ENCODE data around the gene PHF5A. TPM values are rescaled to one million over a fixed set of nuclear protein-coding genes. Genes with fewer than 3 reads are reported as not detected.
A peak's percentile ranks its signal among the peaks of the same experiment; 100 is the strongest.

PHF5A gene
- total RNA-seq, 1 donor from 2014 or later: 54.6 TPM

DNA sequence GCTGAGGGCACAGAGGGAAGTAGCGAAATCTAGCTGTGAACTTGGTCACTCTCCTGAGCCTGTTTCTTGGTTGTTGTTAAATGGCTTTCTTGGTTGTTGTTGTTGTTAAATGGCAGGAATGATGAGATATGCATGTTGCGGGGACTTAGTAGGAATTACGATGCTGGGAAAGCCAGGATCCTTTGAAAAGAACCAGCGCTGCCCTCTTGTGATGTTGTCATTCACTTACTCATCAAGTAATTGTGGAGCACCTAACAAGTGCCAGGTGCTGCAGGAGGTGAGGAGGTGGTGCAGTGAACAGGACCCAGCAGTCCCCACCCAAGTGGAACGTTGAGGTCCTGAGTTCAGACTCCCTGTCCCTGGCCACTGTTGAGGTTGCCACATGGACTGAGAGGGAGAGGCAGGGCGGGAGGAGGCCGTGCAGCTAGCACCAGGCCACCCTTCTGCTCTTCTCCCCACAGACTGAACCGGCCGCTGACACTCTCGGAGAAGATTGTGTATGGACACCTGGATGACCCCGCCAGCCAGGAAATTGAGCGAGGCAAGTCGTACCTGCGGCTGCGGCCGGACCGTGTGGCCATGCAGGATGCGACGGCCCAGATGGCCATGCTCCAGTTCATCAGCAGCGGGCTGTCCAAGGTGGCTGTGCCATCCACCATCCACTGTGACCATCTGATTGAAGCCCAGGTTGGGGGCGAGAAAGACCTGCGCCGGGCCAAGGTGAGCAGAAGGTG is 39.0 kb upstream of the PHF5A start:
- H3K9me3 Mint-ChIP-seq (ENCODE audit: unreplicated experiment): no peaks in the 10 kb centered on the region
- H3K27ac Mint-ChIP-seq (ENCODE audit: unreplicated experiment): no peak overlapping the region
- TF ChIP-seq, protein P1, sequence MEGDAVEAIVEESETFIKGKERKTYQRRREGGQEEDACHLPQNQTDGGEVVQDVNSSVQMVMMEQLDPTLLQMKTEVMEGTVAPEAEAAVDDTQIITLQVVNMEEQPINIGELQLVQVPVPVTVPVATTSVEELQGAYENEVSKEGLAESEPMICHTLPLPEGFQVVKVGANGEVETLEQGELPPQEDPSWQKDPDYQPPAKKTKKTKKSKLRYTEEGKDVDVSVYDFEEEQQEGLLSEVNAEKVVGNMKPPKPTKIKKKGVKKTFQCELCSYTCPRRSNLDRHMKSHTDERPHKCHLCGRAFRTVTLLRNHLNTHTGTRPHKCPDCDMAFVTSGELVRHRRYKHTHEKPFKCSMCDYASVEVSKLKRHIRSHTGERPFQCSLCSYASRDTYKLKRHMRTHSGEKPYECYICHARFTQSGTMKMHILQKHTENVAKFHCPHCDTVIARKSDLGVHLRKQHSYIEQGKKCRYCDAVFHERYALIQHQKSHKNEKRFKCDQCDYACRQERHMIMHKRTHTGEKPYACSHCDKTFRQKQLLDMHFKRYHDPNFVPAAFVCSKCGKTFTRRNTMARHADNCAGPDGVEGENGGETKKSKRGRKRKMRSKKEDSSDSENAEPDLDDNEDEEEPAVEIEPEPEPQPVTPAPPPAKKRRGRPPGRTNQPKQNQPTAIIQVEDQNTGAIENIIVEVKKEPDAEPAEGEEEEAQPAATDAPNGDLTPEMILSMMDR (IDR thresholded peaks at IDR 0.05; ENCODE audit: unreplicated experiment): no peak
- peaks cover 4% of the 10 kb centered on the region for H3K27me3 Mint-ChIP-seq (ENCODE audit: unreplicated experiment)
- no peak for DNase-seq (ENCODE audit: low spot score)
- peak overlapping the region; percentile 23 for H3K4me3 Mint-ChIP-seq (ENCODE audit: unreplicated experiment)
- H3K4me1 Mint-ChIP-seq (ENCODE audit: unreplicated experiment): peaks cover 1% of the 10 kb centered on the region
- H3K36me3 Mint-ChIP-seq (ENCODE audit: low read depth, unreplicated experiment): peaks cover 22% of the 10 kb centered on the region

DNA sequence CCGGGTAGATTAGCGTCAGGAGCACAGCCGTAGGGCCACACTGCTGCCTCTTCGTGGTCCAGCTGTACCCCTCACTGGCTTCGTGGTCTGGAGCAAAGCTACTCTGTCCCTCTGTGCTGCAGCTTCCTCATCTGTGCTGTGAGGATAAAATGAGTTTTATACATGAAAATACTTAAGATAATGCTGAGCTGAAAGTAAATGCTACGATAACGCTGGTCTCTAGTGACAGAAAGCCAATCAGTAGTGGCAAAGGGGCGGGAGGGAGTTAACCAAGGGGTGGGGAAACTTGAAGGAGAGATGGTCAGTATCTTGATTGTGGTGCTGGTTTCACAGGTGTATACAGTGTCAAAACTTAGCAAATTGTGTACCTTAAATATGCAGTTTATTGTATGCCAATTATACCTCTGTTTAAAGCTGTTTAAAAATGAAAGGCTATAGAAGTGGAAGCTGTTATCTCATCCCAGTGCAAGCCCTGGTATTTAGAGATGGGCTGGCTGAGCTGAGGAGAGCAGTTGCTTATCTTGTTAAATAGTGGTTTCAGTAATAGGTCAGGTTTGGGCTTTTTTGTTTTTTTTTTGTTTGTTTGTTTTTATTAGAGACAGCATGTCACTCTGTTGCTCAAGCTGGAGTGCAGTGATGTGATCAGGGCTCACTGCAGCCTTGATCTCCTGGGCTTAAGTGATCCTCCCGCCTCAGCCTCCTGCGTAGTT is 37.2 kb upstream of the PHF5A start:
- no peak overlapping the region for H3K27ac Mint-ChIP-seq (ENCODE audit: unreplicated experiment)
- H3K4me3 Mint-ChIP-seq (ENCODE audit: unreplicated experiment): no peak overlapping the region
- no peaks in the 10 kb centered on the region for H3K9me3 Mint-ChIP-seq (ENCODE audit: unreplicated experiment)
- TF ChIP-seq, protein P1 (IDR thresholded peaks at IDR 0.05; ENCODE audit: unreplicated experiment): no peak
- H3K27me3 Mint-ChIP-seq (ENCODE audit: unreplicated experiment): peaks cover 4% of the 10 kb centered on the region
- no peaks in the 10 kb centered on the region for H3K4me1 Mint-ChIP-seq (ENCODE audit: unreplicated experiment)
- DNase-seq (ENCODE audit: low spot score): no peak
- H3K36me3 Mint-ChIP-seq (ENCODE audit: low read depth, unreplicated experiment): peaks cover 26% of the 10 kb centered on the region

DNA sequence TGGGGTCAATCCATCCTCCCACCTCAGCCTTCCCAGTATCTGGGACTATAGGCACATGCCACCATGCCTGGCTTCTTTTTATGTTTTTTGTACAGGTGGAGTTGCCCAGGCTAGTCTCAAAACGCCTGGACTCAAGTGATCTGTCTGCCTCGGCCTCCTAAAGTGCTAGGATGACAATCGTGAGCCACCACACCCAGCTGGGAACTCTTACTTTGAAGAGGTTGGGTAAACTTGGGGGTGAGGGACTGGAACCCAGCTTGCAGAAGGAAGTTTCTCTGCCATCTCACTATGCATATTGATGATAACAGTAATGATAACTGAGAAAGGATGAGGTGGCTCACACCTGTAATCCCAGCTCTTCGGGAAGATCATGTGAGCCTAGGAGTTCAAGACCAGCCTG is 36.3 kb upstream of the PHF5A start:
- TF ChIP-seq, protein P1 (IDR thresholded peaks at IDR 0.05; ENCODE audit: unreplicated experiment): no peak
- peaks cover 4% of the 10 kb centered on the region for H3K27me3 Mint-ChIP-seq (ENCODE audit: unreplicated experiment)
- DNase-seq (ENCODE audit: low spot score): no peak
- peaks cover 26% of the 10 kb centered on the region for H3K36me3 Mint-ChIP-seq (ENCODE audit: low read depth, unreplicated experiment)
- H3K9me3 Mint-ChIP-seq (ENCODE audit: unreplicated experiment): no peaks in the 10 kb centered on the region
- H3K27ac Mint-ChIP-seq (ENCODE audit: unreplicated experiment): no peak overlapping the region
- no peak overlapping the region for H3K4me3 Mint-ChIP-seq (ENCODE audit: unreplicated experiment)
- H3K4me1 Mint-ChIP-seq (ENCODE audit: unreplicated experiment): no peaks in the 10 kb centered on the region

- Mint-ChIP-seq H3K36me3 (ENCODE audit: low read depth, unreplicated experiment) (peaks cover 23% of the 10 kb centered on the region), H3K4me1 (ENCODE audit: unreplicated experiment) (no peaks in the 10 kb centered on the region), H3K27ac (ENCODE audit: unreplicated experiment) (no peak overlapping the region), H3K27me3 (ENCODE audit: unreplicated experiment) (peaks cover 4% of the 10 kb centered on the region), H3K9me3 (ENCODE audit: unreplicated experiment) (no peaks in the 10 kb centered on the region), H3K4me3 (ENCODE audit: unreplicated experiment) (no peak overlapping the region)
- DNase-seq (ENCODE audit: low spot score): no peak
- TF ChIP-seq, protein P1 (IDR thresholded peaks at IDR 0.05; ENCODE audit: unreplicated experiment): no peak
Measured at GRCh38 chr22:41504397-41504796, 35.9 kb upstream of the PHF5A start.

GRCh38 chr22:41501209-41501608 is 32.7 kb upstream of the PHF5A start:
- H3K9me3 Mint-ChIP-seq (ENCODE audit: unreplicated experiment): no peaks in the 10 kb centered on the region
- H3K36me3 Mint-ChIP-seq (ENCODE audit: low read depth, unreplicated experiment): peaks cover 9% of the 10 kb centered on the region
- no peaks in the 10 kb centered on the region for H3K27me3 Mint-ChIP-seq (ENCODE audit: unreplicated experiment)
- no peak overlapping the region for H3K4me3 Mint-ChIP-seq (ENCODE audit: unreplicated experiment)
- DNase-seq (ENCODE audit: low spot score): no peak
- no peak overlapping the region for H3K27ac Mint-ChIP-seq (ENCODE audit: unreplicated experiment)
- no peaks in the 10 kb centered on the region for H3K4me1 Mint-ChIP-seq (ENCODE audit: unreplicated experiment)
- TF ChIP-seq, protein P1 (IDR thresholded peaks at IDR 0.05; ENCODE audit: unreplicated experiment): no peak

All from endothelial cell (in vitro differentiated cells).